Neural cell (in vitro differentiated cells): Measurements from ENCODE around the gene TOP1. TPM values are rescaled to one million over a fixed set of nuclear protein-coding genes. Genes with fewer than 3 reads are reported as not detected.

Experiments used
- H2AFZ ChIP-seq: fragments of 200-600, 300-800 bp; sonication (generic), shearing (Covaris generic); 2 replicates; pipeline ENCODE4 v1.6.0; 2014; ENCODE audit warnings: low read depth, mild to moderate bottlenecking, antibody characterized with exemption, low read length, moderate library complexity
- H3F3A ChIP-seq: fragments of 200-600 bp; shearing (Covaris generic); 2 replicates; pipeline ENCODE4 v1.6.1; 2016; ENCODE audit warnings: mild to moderate bottlenecking, moderate library complexity, mixed read lengths, antibody characterized with exemption, low read length; ENCODE audit not compliant: insufficient read depth, poor library complexity, severe bottlenecking
- H3K27ac ChIP-seq: fragments of 200-600, 300-800 bp; sonication (generic), shearing (Covaris generic); 2 replicates; pipeline ENCODE4 v1.5.1; 2014; ENCODE audit warnings: mild to moderate bottlenecking, low read length, moderate library complexity
- H3K27me3 ChIP-seq: fragments of 300-800, 200-600 bp; sonication (generic), shearing (Covaris generic); 2 replicates; pipeline ENCODE4 v1.6.0; 2014; ENCODE audit warnings: mild to moderate bottlenecking, low read depth, low read length, moderate library complexity; ENCODE audit not compliant: insufficient read depth
- H3K36me3 ChIP-seq: fragments of 300-800, 200-600 bp; sonication (generic), shearing (Covaris generic); 2 replicates; pipeline ENCODE4 v1.5.1; 2014; ENCODE audit warnings: mild to moderate bottlenecking, antibody characterized with exemption, low read length, moderate library complexity; ENCODE audit not compliant: insufficient read depth
- H3K4me2 ChIP-seq: fragments of 300-800, 200-600 bp; sonication (generic), shearing (Covaris generic); 2 replicates; pipeline ENCODE4 v1.6.0; 2014; ENCODE audit warnings: mild to moderate bottlenecking, low read length
- H3K4me3 ChIP-seq: fragments of 300-800, 200-600 bp; sonication (generic), shearing (Covaris generic); 2 replicates; pipeline ENCODE4 v1.5.1; 2014; ENCODE audit warnings: mild to moderate bottlenecking, low read length, moderate library complexity
- H3K79me2 ChIP-seq: fragments of 200-600 bp; shearing (Covaris generic); replicated peaks from 2 replicates; pipeline ENCODE4 v1.6.0; 2014; ENCODE audit warnings: mild to moderate bottlenecking, low read length, moderate library complexity; ENCODE audit not compliant: insufficient read depth
- H3K9ac ChIP-seq: fragments of 300-800, 200-600 bp; sonication (generic), shearing (Covaris generic); 2 replicates; pipeline ENCODE4 v1.6.1; 2016; ENCODE audit warnings: mild to moderate bottlenecking, low read length, mixed read lengths
- H3K9me2 ChIP-seq: fragments of 200-600 bp; shearing (Covaris generic); 2 replicates; pipeline ENCODE4 v1.6.1; 2016; ENCODE audit warnings: mild to moderate bottlenecking, low read length, mixed read lengths; ENCODE audit not compliant: insufficient read depth
- H3K9me3 ChIP-seq: fragments of 200-600, 300-800 bp; sonication (generic), shearing (Covaris generic); 2 replicates; pipeline ENCODE4 v1.6.1; 2016; ENCODE audit warnings: mild to moderate bottlenecking, mixed run types, low read length, moderate library complexity, mixed read lengths
- H4K20me1 ChIP-seq: fragments of 200-600 bp; shearing (Covaris generic); 2 replicates; pipeline ENCODE4 v1.6.1; 2016; ENCODE audit warnings: mild to moderate bottlenecking, mixed run types; ENCODE audit not compliant: insufficient read depth
- CTCF ChIP-seq: fragments of 450-650 bp; IDR thresholded peaks from 2 replicates; pipeline ENCODE4 v1.5.1; 2014; ENCODE audit warnings: antibody characterized with exemption, mild to moderate bottlenecking, moderate library complexity; ENCODE audit not compliant: poor library complexity, severe bottlenecking
- EP300 ChIP-seq: fragments of 450-650 bp; conservative IDR thresholded peaks from 2 replicates; pipeline ENCODE4 v1.6.1; 2014; ENCODE audit warnings: antibody characterized with exemption, mild to moderate bottlenecking, moderate library complexity; ENCODE audit not compliant: poor library complexity, severe bottlenecking
- EZH2 ChIP-seq: fragments of 200-600, 300-800 bp; shearing (Covaris generic), sonication (generic); IDR thresholded peaks from 2 replicates; pipeline ENCODE4 v1.6.1; 2014; ENCODE audit warnings: antibody characterized with exemption, low read length, borderline replicate concordance, mild to moderate bottlenecking; ENCODE audit not compliant: insufficient read depth, poor library complexity, severe bottlenecking
- MXI1 ChIP-seq: fragments of 450-650 bp; conservative IDR thresholded peaks from 2 replicates; pipeline ENCODE4 v1.6.1; 2014; ENCODE audit warnings: antibody characterized with exemption, mild to moderate bottlenecking; ENCODE audit not compliant: poor library complexity, severe bottlenecking
- POLR2AphosphoS5 ChIP-seq: IDR thresholded peaks from 2 replicates; pipeline ENCODE4 v1.6.1; 2012
- RAD21 ChIP-seq: fragments of 450-650 bp; conservative IDR thresholded peaks from 2 replicates; pipeline ENCODE4 v1.6.1; 2014; ENCODE audit warnings: antibody characterized with exemption, mild to moderate bottlenecking, moderate library complexity
- REST ChIP-seq: IDR thresholded peaks from 2 replicates; pipeline ENCODE4 v1.6.1; 2012; ENCODE audit warnings: borderline replicate concordance
- SMC3 ChIP-seq: fragments of 450-650 bp; conservative IDR thresholded peaks from 2 replicates; pipeline ENCODE4 v1.6.1; 2014; ENCODE audit warnings: antibody characterized with exemption, mild to moderate bottlenecking, moderate library complexity; ENCODE audit not compliant: poor library complexity
- TAF1 ChIP-seq: IDR thresholded peaks from 2 replicates; pipeline ENCODE4 v1.6.1; 2012; ENCODE audit warnings: low read depth
- polyA plus RNA-seq: library from polyadenylated mRNA; depleted of rRNA; stranded (reverse); fragments of >200 nt; gene quantifications from 2 replicates; pipeline ENCODE4 v1.2.3, GENCODE V29; 2014

Gene TOP1
- polyA plus RNA-seq, 1 donor from 2014 or later, result 33.2 TPM

GRCh38 chr20:41023549-41023948 lies 5.1 kb upstream of the TOP1 start:
- no peaks in the 10 kb centered on the region for H3K27me3 ChIP-seq
- H3K9me3 ChIP-seq, result no peaks in the 10 kb centered on the region
- no peak for TF ChIP-seq EZH2
- TF ChIP-seq SMC3, result no peak
- no peak for TF ChIP-seq TAF1
- TF ChIP-seq MXI1, result no peak
- TF ChIP-seq RAD21, result no peak
- TF ChIP-seq CTCF, result no peak
- TF ChIP-seq POLR2AphosphoS5, result no peak
- TF ChIP-seq REST, result no peak
- TF ChIP-seq EP300, result no peak
- H3K27ac ChIP-seq, result no peak overlapping the region
- H3K9ac ChIP-seq, result no peak overlapping the region
- no peak overlapping the region for H2AFZ ChIP-seq
- H3K36me3 ChIP-seq, result no peaks in the 10 kb centered on the region
- H3K9me2 ChIP-seq, result no peaks in the 10 kb centered on the region
- no peaks in the 10 kb centered on the region for H4K20me1 ChIP-seq
- no peaks in the 10 kb centered on the region for H3F3A ChIP-seq
- H3K4me3 ChIP-seq, result no peak overlapping the region
- no peak overlapping the region for H3K4me2 ChIP-seq
- no peaks in the 10 kb centered on the region for H3K79me2 ChIP-seq

- Histone ChIP-seq H3K79me2 (peaks cover 37% of the 10 kb centered on the region), H4K20me1 (peaks cover 13% of the 10 kb centered on the region), H3F3A (no peaks in the 10 kb centered on the region), H3K27me3 (no peaks in the 10 kb centered on the region), H3K4me3 (peak overlapping the region; percentile 95), H3K4me2 (no peak overlapping the region), H2AFZ (no peak overlapping the region), H3K36me3 (no peaks in the 10 kb centered on the region), H3K27ac (no peak overlapping the region), H3K9me3 (no peaks in the 10 kb centered on the region), H3K9me2 (no peaks in the 10 kb centered on the region), H3K9ac (peak overlapping the region; percentile 71)
- TF ChIP-seq EP300 (no peak), REST (no peak), POLR2AphosphoS5 (no peak), CTCF (no peak), MXI1 (no peak), RAD21 (no peak)
Measured at GRCh38 chr20:41027366-41027765, 1.3 kb upstream of the TOP1 start.
